ENCODE data around the gene ZNF394.

The ZNF394 gene

GRCh38 chr7:99453105-99453504 is 47.0 kb downstream of the ZNF394 start:
- DNase-seq (ENCODE audit: insufficient read length, low spot score): no peak
- no peak for FAIRE-seq

DNA sequence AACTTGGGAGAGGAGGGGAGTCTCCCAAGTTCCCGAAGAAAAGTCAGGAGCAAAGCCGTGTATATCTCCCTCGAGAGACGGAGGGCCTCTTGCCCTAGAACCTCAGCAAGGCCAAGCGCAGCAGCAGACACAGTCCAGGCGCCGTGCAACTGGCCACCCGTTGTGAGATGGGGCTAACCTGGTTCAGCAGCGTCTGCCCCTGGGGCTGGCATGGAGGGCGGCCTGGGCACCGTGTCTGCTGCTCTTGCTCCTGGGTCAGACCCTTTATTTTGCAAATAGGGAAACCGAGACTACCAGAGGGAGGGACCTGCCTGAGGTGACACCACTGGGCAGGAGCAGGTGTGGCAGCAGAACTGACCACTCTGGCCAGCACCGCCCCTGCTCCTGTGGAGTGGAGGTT is 47.5 kb downstream of the ZNF394 start:
- DNase-seq (ENCODE audit: insufficient read length, low spot score): no peak
- no peak for FAIRE-seq

GRCh38 chr7:99451936-99452335 is 48.1 kb downstream of the ZNF394 start:
- no peak for FAIRE-seq
- no peak for DNase-seq (ENCODE audit: insufficient read length, low spot score)

DNA sequence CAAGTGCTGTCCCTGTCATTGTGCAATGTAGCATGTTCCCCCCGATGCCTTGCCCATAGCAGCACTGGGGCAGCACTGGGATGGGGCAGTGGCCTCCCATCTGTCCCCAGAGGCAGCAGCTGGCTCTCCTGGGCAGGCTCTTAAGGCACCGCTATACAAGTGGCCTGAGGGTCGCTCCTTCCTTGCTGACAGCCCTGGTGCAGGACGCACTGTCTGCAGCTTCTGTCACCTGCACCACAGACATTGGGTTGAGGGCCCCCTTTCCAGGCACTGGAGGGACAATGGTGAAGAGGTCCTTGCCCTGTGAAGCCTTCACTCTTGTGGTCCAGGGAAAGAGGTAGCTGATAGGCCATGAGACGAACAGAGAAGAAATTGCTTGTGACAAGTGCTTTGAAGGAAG is 50.8 kb downstream of the ZNF394 start:
- no peak for FAIRE-seq
- no peak for DNase-seq (ENCODE audit: insufficient read length, low spot score)

DNA sequence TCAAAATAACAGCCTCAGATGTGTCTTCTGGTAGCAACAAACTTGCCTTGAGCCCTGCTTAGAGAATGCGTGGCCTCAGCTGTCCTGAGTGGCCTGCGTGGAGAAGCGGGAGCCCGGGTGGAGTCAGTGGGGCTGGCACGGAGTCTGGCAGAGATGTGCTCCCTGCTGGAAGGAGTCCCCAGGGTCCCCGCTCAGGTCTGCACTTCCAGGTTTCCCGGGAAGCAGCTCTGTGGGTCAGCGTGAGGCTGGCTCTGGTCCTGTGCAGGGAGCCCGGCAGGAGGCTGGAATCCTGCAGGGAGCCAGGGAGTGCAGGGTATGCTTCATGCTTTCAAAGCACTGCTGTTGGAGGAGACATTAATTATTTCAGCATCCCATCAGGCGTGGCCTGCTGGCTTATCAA is 51.2 kb downstream of the ZNF394 start:
- DNase-seq (ENCODE audit: insufficient read length, low spot score) (no peak), FAIRE-seq (no peak)

GRCh38 chr7:99447943-99448342 is 52.1 kb downstream of the ZNF394 start:
- no peak for DNase-seq (ENCODE audit: insufficient read length, low spot score)
- FAIRE-seq: no peak

DNA sequence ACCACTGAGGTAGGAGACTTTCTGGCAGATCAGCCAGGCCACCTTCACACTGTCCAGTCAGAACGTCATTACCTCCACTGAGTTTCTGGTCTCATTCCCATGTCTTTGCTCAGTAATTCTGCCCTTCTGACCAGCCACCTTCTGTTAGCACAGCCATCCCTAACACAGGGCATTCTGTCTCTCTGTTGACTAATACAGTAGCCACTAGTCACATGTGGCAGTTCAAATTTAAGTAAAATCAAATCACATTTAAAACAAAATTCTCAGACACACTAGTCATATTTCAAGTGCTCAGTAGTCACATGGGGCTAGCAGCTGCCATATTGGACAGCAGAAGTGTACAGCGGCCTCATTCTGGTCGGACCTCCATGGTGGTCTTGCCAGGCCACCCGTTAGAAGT is 54.0 kb downstream of the ZNF394 start:
- DNase-seq (ENCODE audit: insufficient read length, low spot score) (no peak), FAIRE-seq (no peak)
